HG03558 (cell line): ENCODE data around the gene TBCK.

ENCODE experiments used
- ATAC-seq: cut with Tn5 transposase; IDR thresholded peaks from one replicate; pipeline ENCODE4 v1.9.1; 2021; ENCODE audit warnings: moderate number of reproducible peaks; ENCODE audit not compliant: unreplicated experiment; ENCODE audit errors: extremely low read depth

Gene TBCK

GRCh38 chr4:106056914-106057313, 259.1 kb downstream of the TBCK start:
- no peak for ATAC-seq

- ATAC-seq, result no peak
Measured at GRCh38 chr4:106051514-106051913, 264.5 kb downstream of the TBCK start.

- no peak for ATAC-seq
Measured at GRCh38 chr4:106049490-106049889, 266.5 kb downstream of the TBCK start.

GRCh38 chr4:106048250-106048971, 267.6 kb downstream of the TBCK start:
- ATAC-seq, result no peak

- ATAC-seq, result no peak
Measured at GRCh38 chr4:106046083-106046482, 269.9 kb downstream of the TBCK start.

- no peak for ATAC-seq
Measured at GRCh38 chr4:106041294-106042002, 274.6 kb downstream of the TBCK start.

- no peak for ATAC-seq
Measured at GRCh38 chr4:106039796-106040195, 276.2 kb downstream of the TBCK start.

GRCh38 chr4:106038908-106039307, 277.1 kb downstream of the TBCK start:
- no peak for ATAC-seq

GRCh38 chr4:106038012-106038411, 278.0 kb downstream of the TBCK start:
- no peak for ATAC-seq

- ATAC-seq, result no peak
Measured at GRCh38 chr4:106036848-106037247, 279.2 kb downstream of the TBCK start.

- ATAC-seq, result no peak
Measured at GRCh38 chr4:106036334-106036733, 279.7 kb downstream of the TBCK start.

GRCh38 chr4:106035204-106035603, 280.8 kb downstream of the TBCK start:
- ATAC-seq, result no peak

- no peak for ATAC-seq
Measured at GRCh38 chr4:106034751-106035150, 281.3 kb downstream of the TBCK start.

- no peak for ATAC-seq
Measured at GRCh38 chr4:106034220-106034619, 281.8 kb downstream of the TBCK start.

- no peak for ATAC-seq
Measured at GRCh38 chr4:106033469-106033868, 282.5 kb downstream of the TBCK start.

GRCh38 chr4:106032851-106033286, 283.1 kb downstream of the TBCK start:
- no peak for ATAC-seq

- no peak for ATAC-seq
Measured at GRCh38 chr4:106022454-106022853, 293.6 kb downstream of the TBCK start.

GRCh38 chr4:106021737-106022410, 294.1 kb downstream of the TBCK start:
- no peak for ATAC-seq

GRCh38 chr4:106019771-106020170, 296.2 kb downstream of the TBCK start:
- ATAC-seq, result no peak

GRCh38 chr4:106017975-106018374, 298.0 kb downstream of the TBCK start:
- ATAC-seq, result no peak

GRCh38 chr4:106011387-106011786, 304.6 kb downstream of the TBCK start:
- ATAC-seq, result no peak
